ENCODE results near the gene MRO. TPM values are rescaled to one million over a fixed set of nuclear protein-coding genes. Genes with fewer than 3 reads are reported as not detected.

Gene MRO
- not detected in 2 replicates for total RNA-seq (2014; rRNA removed)
- polyA plus RNA-seq (2012), result not detected

DNA sequence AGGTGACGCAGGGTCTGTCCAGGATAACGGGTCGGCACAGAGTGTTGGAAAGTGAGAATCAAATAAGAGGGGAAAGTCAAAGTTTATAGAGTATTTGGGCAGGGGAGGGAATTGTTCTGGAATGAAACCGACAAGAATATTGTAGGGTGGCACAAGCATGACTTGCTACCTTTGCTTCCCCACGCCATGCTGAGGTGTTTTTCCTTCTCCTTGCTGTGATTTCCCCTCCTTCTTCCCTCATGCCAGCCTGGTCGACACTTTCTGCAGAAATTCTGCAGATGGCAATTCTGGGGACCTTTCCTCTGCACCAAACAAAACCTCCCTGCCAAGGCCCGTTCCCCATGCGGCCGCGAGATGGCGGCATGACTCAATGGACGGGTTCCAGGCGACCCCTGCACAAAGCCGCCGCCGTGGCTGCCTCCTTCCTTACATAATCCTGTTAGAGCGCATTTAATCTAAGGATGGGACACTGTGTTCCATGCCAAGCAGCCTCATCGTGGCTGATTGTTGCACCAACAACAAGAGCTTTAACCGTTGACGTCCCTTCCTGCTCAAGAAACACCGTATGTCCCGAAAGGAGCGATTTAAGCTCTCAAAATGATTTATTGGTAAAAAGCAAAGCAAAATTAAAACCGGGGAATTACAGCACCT lies at the start of gene MRO:
Gene MRO (minus strand): TSS at position 289 of the 651 bp plus-strand sequence. CDS start 10,616 bp downstream, outside the sequence.
- peak; percentile 60 for DNase-seq (ENCODE audit: low read depth)

DNA sequence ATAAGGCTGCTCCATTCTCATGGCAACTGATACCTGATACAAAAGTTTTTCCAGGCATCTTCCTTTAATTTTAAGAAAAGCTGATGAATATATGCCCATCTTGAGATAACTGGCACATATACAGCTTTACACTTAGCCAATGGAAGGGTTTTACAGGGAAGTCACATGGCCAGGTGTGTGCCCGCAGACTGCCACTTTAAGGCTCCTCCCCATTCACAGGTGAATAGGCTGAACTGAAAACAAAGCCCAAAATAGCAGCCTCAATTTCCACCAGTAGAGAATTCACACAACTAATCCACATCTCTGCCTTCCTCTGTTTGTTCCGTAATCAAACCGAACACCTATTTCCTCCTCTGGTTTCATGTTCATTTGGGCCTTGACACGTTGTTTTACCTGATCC lies 49.3 kb upstream of the MRO start:
- no peak for DNase-seq (ENCODE audit: low read depth)

DNA sequence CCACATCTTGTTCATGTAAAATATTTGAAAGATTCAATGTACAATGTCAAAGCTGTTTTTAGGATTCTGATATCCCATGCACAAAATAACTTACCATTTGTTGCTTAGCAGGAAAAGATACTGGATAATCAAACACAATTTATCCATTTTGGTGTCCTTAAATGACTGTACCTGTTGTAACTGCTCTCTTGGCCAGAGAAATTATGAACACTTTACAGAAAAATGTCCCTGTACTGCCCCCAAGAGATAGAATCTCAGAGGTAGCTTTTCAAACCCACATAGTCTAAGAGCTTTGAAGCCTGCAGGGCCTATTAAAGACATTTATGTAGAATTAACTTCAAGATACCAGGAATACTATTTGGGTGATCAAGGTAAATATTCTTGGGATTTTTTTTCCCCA lies 46.9 kb upstream of the MRO start:
- DNase-seq (ENCODE audit: low read depth), result peak; percentile 29

DNA sequence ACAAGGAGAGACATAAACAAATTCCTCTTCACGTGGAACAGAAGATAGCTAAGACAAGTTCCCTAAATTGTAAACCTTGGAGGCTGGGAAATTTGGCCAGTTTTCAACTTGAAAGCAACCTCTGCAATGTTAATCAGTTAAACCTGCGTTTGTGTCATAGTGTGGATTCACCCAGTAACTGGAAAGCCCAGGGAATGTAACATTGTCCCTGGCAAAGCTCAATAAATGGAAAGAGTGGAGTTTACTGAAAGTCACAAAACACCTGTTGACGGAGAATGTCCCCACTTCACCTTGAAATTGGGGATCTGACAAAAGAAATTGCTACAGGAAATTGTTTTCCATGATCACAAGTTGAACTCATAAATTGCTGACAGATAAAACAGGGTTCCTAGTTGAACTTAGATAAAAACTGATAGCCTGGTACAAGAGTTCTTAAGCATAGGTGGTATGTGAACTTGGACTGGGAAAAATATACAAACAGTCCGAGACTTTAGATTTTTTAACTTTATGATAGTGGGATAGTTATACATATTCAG lies 44.1 kb upstream of the MRO start:
- no peak for DNase-seq (ENCODE audit: low read depth)

DNA sequence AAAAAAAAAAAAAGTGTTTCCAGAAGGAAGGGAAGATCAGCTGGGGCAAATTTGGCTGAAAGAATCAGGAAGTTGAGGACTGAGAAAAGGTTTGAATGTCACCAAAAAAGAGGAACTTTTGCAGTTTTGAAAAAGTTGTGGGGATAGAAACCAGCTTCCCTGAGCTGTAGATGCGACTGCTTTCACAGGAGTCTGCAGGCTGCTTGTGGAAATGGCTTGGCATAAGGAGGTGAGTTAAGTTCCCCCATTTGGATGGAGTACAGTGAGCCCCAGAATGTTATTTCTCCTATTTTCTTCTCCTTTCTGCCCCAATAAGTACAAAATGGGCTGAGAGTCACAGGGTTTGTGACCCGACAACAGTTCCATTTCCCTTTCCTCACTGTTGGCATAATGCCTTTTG lies 42.6 kb upstream of the MRO start:
- DNase-seq (ENCODE audit: low read depth), result no peak

DNA sequence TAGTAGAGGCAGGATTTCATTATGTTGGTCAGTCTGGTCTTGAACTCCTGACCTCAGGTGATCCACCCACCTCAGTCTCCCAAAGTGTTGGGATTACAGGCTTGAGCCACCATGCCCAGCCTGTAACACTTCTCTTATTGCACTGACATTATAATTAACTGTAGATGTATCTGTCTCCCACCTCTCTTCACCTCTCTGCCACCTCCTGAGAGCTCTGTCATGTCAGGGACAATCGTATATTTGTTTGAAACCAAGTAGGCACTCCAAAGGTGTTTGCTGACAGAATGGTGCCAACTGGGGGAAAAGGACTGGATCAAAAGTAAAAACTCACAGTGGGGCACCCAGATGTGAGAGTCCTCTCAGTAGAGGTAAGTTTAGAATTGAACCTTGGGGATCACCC lies 41.8 kb upstream of the MRO start:
- DNase-seq (ENCODE audit: low read depth), result no peak

DNA sequence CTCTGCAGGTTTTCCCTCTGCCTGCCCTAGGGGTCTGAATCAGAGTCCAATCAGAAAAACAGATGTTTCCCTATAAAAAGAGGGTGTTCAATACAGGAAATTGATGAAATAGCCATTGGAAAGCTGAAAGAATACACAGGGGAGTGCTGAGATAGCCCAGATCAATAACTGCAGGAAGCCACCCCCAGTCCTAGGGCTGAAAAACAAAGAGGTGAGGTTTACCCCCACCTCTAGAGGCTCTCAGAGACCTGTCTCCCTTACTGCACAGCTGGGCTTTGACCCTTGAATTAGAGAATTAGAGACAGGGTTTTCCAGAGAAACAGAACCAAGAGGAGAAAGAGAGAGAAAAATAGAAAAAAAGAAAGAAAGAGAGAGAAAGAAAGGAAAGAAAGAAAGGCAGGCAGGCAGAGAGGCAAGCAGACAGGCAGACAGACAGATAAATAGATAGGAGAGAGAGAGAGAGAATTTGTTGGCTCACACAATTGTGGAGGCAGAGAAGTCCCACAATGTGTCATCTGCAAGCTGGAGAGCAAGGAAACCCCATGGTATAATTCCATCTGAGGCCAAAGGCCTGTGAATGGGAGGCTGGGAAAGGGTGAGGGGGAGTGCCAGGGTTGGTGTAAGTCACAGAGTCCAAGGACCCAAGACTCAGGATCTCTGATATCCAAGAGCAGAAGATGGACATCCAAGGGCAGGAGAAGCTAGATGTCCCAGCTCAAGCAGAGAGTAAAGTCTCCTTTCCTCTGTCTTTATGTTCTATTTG lies 40.2 kb upstream of the MRO start:
- no peak for DNase-seq (ENCODE audit: low read depth)

DNA sequence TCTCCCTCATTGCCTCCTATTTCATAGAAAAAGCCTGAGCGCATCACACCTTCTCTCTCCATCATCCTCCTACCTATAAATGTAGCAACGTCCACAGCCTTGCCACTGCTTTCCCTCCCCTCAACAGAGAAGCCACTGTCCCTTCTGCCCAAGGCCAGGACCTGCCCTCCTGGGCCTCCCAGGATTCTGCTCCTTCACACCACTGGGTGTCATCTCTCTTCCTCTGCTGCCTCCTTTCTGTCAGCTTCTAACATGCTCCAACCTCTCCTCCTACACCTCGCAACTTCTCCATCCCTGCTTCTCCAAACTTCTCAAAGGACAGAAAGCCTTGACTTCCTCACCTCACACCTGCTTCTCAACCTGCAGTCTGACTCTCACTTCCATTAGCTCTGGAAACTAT lies 37.9 kb upstream of the MRO start:
- DNase-seq (ENCODE audit: low read depth), result no peak

DNA sequence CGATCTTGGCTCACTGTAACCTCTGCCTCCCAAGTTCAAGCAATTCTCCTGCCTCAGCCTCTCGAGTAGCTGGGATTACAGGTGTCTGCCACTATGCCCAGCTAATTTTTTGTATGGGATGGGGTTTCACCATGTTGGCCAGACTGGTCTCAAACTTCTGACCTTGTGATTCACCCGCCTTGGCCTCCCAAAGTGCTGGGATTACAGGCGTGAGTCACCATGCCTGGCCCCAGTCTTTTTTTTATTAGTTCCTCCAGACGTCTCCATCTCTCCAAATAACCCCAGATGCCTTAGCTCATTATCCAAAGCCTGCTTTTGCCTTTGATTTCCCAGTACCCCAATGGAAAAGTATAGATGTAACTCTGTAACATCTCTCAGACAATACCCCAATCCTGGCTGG lies 37.4 kb upstream of the MRO start:
- DNase-seq (ENCODE audit: low read depth), result peak; percentile 37

DNA sequence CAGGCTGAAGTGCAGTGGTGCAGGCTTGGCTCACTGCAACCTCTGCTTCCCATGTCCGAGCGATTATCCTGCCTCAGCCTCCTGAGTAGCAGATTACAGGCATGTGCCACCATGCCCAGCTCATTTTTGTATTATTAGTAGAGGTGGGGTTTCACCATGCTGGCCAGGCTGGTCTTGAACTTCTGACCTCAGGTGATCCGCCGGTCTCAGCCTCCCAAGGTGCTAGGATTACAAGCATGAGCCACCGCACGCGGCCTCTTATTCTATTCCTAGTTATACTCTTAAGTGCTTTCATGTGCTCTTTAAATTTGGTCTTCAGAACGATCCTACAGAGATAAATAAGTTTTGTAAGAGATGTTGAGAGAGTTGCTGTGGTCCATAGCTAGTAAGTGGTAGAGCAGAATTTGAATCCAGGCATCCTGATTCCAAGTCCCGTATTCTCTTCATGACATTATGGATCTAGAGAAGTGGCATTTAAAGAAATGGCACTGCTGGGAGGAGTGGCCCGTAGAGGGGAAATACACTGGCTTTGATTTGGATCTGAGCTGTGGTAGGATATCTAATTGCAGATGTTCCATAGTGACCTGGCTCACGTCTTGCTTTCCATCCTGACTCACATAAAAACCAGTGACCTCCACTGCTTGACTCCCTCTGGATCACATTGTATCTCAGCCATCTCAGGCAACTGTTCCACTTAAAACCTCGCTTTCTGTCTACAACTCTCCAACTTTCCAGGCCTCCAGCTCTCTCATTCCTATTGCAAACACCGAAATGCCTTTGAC lies 36.4 kb upstream of the MRO start:
- DNase-seq (ENCODE audit: low read depth), result no peak

DNA sequence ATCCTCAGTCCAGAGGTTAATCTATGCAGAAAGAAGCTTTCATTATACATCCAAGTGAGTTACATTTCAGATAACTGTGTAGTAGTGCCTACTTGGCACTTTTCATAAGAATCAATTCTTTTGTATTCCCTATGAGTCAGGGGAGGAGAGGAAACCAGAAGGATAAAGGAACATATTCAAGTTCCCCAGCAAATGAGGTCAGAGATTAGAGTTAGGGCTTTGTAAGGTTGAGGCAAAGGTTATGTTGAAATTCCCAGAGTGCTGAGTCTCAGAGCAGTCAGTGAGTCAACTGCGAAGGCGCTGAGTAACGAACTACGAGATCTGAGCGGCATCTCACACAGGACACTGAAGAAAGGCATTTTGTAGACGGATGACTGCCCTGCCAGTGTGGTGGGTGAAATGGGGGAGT lies 34.1 kb upstream of the MRO start:
- peak; percentile 77 for DNase-seq (ENCODE audit: low read depth)

DNA sequence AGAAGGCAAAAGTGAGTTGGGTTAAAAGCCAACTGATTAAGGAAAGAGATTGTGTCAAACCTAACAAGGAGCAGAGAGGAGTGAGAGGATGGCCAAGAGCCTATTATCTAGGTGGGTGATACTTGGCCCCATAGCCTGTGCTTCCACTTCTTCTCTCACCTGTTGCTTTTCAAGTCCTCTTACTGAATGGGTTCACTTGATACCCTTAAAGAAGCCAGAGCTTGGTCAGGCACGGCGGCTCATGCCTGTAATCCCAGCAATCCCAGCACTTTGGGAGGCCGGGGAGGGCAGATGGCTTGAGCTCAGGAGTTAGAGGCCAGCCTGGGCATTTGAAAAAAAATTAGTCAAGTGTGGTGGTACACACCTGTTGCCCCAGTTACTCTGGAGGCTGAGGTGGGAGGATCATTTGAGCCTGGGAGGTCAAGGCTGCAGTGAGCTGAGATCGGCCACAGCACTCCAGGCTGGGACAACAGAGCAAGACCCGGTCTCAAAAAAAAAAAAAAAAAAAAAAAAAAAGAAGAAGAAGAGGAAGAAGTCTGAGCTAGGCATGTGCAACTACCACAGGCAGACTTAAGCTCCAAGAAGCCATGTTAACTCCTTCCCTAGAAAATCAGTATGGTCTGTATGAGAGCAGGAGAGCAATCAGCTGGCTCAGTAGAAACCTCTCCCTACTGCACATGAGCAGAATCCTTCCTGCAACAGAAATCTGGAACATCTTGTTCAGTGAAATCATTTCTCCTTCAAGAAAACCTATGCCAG lies 30.7 kb upstream of the MRO start:
- DNase-seq (ENCODE audit: low read depth), result no peak

DNA sequence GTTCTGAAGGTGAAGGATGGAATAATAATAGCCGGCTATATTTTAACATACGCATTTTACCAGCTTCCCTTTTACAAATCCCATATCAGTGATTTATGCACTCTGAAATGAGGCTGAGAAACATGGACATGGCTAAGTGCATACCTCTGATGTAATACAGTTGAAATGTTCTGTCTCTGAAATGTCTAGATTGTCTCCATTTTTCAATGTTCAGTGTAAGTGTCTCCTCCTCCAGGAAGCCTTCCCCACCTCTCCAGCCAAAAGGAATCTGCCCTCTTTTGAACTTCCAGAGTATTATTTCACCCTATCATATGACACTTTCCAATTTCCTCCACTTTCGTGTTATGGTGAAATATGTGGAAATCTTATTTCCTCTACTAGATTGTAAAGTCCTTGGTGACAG lies 29.6 kb upstream of the MRO start:
- no peak for DNase-seq (ENCODE audit: low read depth)

DNA sequence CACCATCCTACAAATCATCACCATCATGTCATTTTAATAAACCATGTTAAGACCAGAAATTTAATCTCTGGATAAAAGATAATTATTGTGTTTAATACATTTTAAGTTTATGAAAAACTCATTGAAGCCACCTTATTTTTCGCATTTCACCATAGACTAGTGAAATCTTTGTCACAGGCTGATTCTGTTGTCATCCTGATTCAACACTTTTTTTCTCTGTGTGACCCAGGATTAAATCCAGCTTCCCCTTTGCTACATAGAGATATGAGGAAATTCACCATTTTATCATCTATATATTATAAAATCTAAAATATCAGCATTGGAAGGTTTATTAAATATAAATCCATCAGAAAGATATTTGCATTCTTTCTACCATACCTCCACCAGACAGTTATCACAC lies 29.2 kb upstream of the MRO start:
- DNase-seq (ENCODE audit: low read depth), result no peak

DNA sequence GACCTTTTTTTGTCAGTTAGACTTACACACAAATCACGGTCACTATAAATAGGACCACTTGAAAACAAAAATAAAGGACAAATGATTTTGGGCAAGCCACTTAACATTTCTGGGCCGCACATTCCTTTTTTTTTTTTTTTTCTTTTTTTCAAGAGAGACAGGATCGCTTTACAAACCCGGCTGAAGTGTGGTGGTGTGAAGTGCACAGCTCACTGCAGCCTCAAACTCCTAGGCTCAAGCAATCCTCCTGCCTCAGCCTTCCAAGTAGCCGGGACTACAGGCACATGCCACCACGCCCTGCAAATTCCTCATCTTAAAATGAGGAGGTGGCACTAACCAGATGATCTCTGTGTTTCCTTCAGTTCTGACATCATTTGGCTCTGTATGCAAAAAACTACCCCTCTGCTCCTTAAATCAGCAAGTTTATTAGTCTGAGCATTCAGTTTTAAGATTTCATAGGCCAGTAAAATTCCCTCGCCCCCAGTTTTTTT lies 28.3 kb upstream of the MRO start:
- DNase-seq (ENCODE audit: low read depth), result no peak

DNA sequence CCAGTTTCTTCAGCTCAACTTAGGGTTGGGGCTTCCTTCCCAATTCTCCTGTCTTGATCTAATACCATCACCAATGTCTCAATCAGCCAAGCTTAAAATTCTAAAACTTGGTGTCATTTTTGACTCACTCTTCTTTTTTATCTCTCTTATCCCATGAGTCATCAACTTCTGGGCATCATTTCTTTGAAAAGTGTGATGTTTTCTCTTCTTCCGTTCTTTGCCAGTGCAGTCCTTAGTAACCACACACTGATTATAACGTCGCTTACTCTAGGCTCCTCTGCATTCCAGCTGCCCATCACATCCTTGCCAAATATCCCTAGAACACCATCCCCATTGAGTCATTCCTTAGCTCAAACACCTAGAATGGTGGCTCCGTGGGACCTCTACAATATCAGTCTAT lies 27.4 kb upstream of the MRO start:
- DNase-seq (ENCODE audit: low read depth), result no peak

DNA sequence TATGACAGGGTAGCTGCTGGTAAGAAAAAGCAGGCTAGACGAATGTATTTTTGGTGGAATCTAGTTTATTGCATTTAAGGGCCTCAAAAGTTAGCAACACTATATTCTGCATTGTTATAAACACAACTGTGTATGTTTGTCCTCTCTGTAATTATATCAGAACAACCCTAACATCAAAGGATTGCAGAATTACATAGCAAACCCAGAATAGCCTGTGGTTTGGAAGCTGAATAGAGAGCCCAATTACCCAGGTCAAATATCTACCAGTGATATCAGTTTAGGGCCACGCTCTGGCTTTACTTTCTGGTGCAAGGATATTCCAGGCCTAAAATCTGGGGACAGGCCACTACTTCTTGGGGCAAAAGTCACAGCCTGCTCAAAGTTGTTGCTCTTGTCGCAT lies 25.1 kb upstream of the MRO start:
- no peak for DNase-seq (ENCODE audit: low read depth)

DNA sequence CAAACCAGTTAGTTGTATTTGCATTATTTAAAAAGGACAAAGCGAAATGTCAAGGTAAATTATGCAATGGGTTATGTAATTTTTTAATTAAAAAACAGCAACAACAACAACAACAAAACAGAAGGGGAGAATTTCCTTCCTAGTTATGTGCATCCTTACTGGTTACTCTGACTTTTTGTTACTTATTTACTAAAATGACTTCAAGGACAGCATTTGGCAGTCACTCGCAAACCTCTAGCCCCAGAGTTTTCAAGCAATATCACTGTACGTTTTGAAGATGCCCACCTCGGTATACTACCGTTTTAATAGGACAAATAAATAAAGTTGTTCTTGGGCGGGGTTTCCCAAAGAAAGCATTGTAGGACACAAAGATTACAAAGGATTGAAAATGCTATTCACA lies 24.7 kb upstream of the MRO start:
- no peak for DNase-seq (ENCODE audit: low read depth)

DNA sequence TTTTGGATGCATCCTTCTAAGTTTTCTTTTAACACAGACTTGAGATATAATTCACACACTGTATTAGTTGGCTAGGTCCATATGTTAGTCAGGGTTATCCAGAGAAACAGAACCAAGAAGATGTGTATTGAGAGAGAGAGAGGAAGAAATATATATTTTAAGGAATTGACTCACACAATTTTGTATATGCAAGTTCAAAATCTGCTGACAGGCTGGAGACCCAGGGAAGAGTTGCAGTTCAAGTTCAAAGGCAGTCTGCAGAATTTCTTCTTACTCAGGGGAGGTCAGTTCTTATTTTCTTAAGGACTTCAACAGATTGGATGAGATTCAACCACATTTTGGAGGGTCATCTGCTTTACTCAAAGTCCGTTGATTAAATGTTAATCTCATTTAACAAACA lies 23.0 kb upstream of the MRO start:
- no peak for DNase-seq (ENCODE audit: low read depth)

DNA sequence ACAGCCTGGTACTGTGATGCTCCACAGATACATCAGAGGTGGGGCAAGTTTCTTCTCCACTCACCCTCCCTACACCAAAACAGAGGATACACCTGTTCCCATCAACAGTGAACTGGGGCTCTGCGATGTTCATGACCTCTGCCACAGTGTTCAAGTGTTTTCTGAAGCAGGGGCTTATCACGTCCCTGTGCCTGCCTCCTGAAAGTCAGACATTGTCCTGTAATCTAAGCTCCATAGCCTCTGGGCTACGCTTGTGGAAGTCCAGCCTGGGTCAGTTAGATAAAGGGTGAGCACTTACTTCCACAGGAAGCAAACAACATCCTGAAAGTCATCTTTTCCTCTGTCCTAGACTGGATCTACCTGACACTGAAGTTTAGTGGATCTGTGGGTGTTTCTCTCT lies 20.2 kb upstream of the MRO start:
- DNase-seq (ENCODE audit: low read depth), result no peak

DNA sequence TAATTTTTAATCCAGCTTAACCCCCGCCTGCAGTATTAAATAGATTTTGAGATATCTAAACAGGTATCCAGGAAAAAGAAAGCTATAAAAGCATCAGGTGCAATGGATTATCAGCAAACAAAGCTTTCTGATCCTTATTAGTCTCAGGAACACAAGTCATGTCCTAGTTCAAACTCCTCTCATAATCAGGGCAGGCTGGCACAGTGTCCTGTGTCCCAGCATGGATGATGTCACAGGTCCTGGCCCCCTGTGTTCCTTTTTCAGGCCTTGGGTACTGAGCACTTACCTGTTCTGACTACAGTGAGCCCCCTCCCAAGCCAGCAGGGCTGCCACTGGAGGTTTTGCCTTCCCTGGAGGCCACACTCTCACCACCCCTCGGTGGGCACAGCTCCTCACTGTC lies 19.5 kb upstream of the MRO start:
- DNase-seq (ENCODE audit: low read depth), result no peak
